Measurements from ENCODE around the gene TMEM140.
"Not testable (repeated sequence)": the region's sequence is repeated elsewhere in the genome, so short reads cannot be mapped to it uniquely, and the experiment has no call there.

Gene TMEM140

GRCh38 chr7:135147899-135148721 is at the start of gene TMEM140:
Gene TMEM140 (plus strand): TSS chr7:135148072. CDS start chr7:135164442, 16,370 bp downstream.
- DNase-seq (ENCODE audit: low read depth in 3 of 3, low spot score in 1 of 3): peak in 1 of 3 donors; percentile 28

GRCh38 chr7:135098391-135098790 is 49.5 kb upstream of the TMEM140 start:
- DNase-seq (ENCODE audit: low read depth in 3 of 3, low spot score in 1 of 3): no peak

- no peak for DNase-seq (ENCODE audit: low read depth in 3 of 3, low spot score in 1 of 3)
Measured at GRCh38 chr7:135100856-135101255, 47.0 kb upstream of the TMEM140 start.

GRCh38 chr7:135102372-135102771 is 45.5 kb upstream of the TMEM140 start:
- DNase-seq (ENCODE audit: low read depth in 3 of 3, low spot score in 1 of 3): no peak

- DNase-seq (ENCODE audit: low read depth in 3 of 3, low spot score in 1 of 3): no peak
Measured at GRCh38 chr7:135109562-135109961, 38.3 kb upstream of the TMEM140 start.

- no peak for DNase-seq (ENCODE audit: low read depth in 3 of 3, low spot score in 1 of 3)
Measured at GRCh38 chr7:135109976-135110375, 37.9 kb upstream of the TMEM140 start.

GRCh38 chr7:135111379-135111778 is 36.5 kb upstream of the TMEM140 start:
- DNase-seq (ENCODE audit: low read depth in 3 of 3, low spot score in 1 of 3): no peak

GRCh38 chr7:135114622-135115021 is 33.2 kb upstream of the TMEM140 start:
- no peak for DNase-seq (ENCODE audit: low read depth in 3 of 3, low spot score in 1 of 3)

GRCh38 chr7:135117096-135117495 is 30.8 kb upstream of the TMEM140 start:
- no peak for DNase-seq (ENCODE audit: low read depth in 3 of 3, low spot score in 1 of 3)

GRCh38 chr7:135121868-135122267 is 26.0 kb upstream of the TMEM140 start:
- no peak for DNase-seq (ENCODE audit: low read depth in 3 of 3, low spot score in 1 of 3)

- DNase-seq (ENCODE audit: low read depth in 3 of 3, low spot score in 1 of 3): not testable (repeated sequence)
Measured at GRCh38 chr7:135124631-135125030, 23.2 kb upstream of the TMEM140 start.

- DNase-seq (ENCODE audit: low read depth in 3 of 3, low spot score in 1 of 3): no peak
Measured at GRCh38 chr7:135128931-135129330, 18.9 kb upstream of the TMEM140 start.

GRCh38 chr7:135129579-135129978 is 18.3 kb upstream of the TMEM140 start:
- no peak for DNase-seq (ENCODE audit: low read depth in 3 of 3, low spot score in 1 of 3)

GRCh38 chr7:135143885-135144668 is 3.8 kb upstream of the TMEM140 start:
- DNase-seq (ENCODE audit: low read depth in 3 of 3, low spot score in 1 of 3): no peak

GRCh38 chr7:135147341-135147898 is 452 bp upstream of the TMEM140 start:
- DNase-seq (ENCODE audit: low read depth in 3 of 3, low spot score in 1 of 3): no peak

GRCh38 chr7:135150072-135150782 is 2.4 kb downstream of the TMEM140 start:
- no peak for DNase-seq (ENCODE audit: low read depth in 3 of 3, low spot score in 1 of 3)

- DNase-seq (ENCODE audit: low read depth in 3 of 3, low spot score in 1 of 3): no peak
Measured at GRCh38 chr7:135151132-135151531, 3.3 kb downstream of the TMEM140 start.

- no peak for DNase-seq (ENCODE audit: low read depth in 3 of 3, low spot score in 1 of 3)
Measured at GRCh38 chr7:135151533-135151932, 3.7 kb downstream of the TMEM140 start.

- no peak for DNase-seq (ENCODE audit: low read depth in 3 of 3, low spot score in 1 of 3)
Measured at GRCh38 chr7:135152442-135152841, 4.6 kb downstream of the TMEM140 start.

- DNase-seq (ENCODE audit: low read depth in 3 of 3, low spot score in 1 of 3): no peak
Measured at GRCh38 chr7:135154734-135155133, 6.9 kb downstream of the TMEM140 start.

GRCh38 chr7:135156290-135156689 is 8.4 kb downstream of the TMEM140 start:
- no peak for DNase-seq (ENCODE audit: low read depth in 3 of 3, low spot score in 1 of 3)

All from stimulated activated CD4-positive, alpha-beta T cell treated with anti-CD3 and anti-CD28 coated beads, TNF-alpha, amount 100 ng/mL, for 1 hour (primary cell).